Lower leg skin (tissue), 3 donors: ENCODE measurements around the gene PCDHGA10.
"Not testable (repeated sequence)": the region's sequence is repeated elsewhere in the genome, so short reads cannot be mapped to it uniquely, and the experiment has no call there.

Source experiments
- POLR2A ChIP-seq, 2 donors: fragments of 450-650 bp; IDR thresholded peaks; one replicate each; pipeline ENCODE4 v1.6.1; 2016 to 2017; ENCODE audit warnings: antibody characterized with exemption in 2 of 2, mild to moderate bottlenecking in 1 of 2, moderate library complexity in 1 of 2
- TF ChIP-seq, protein P1 (sequence below), 3 donors: fragments of 450-650 bp; IDR thresholded peaks; one replicate each; pipeline ENCODE4 v1.5.1; 2016; ENCODE audit warnings: antibody characterized with exemption in 3 of 3, mild to moderate bottlenecking in 3 of 3, moderate library complexity in 2 of 3

GRCh38 chr5:141387557-141388311 is 25.1 kb upstream of the PCDHGA10 start, which contains the start of gene PCDHGB4:
- TF ChIP-seq, protein P1, sequence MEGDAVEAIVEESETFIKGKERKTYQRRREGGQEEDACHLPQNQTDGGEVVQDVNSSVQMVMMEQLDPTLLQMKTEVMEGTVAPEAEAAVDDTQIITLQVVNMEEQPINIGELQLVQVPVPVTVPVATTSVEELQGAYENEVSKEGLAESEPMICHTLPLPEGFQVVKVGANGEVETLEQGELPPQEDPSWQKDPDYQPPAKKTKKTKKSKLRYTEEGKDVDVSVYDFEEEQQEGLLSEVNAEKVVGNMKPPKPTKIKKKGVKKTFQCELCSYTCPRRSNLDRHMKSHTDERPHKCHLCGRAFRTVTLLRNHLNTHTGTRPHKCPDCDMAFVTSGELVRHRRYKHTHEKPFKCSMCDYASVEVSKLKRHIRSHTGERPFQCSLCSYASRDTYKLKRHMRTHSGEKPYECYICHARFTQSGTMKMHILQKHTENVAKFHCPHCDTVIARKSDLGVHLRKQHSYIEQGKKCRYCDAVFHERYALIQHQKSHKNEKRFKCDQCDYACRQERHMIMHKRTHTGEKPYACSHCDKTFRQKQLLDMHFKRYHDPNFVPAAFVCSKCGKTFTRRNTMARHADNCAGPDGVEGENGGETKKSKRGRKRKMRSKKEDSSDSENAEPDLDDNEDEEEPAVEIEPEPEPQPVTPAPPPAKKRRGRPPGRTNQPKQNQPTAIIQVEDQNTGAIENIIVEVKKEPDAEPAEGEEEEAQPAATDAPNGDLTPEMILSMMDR (IDR thresholded peaks at IDR 0.05), result not testable (repeated sequence)
- not testable (repeated sequence) for TF ChIP-seq POLR2A (IDR thresholded peaks at IDR 0.05)
